Measurements from ENCODE around the gene NF2.

The NF2 gene

GRCh38 chr22:29739346-29739875 is 136.0 kb downstream of the NF2 start:
- Histone ChIP-seq H3K9me3 (ENCODE audit: control insufficient read depth, insufficient read depth, low read length) (no peaks in the 10 kb centered on the region), H3K4me3 (ENCODE audit: low read length) (no peak overlapping the region), H3K79me2 (ENCODE audit: control insufficient read depth, low read length) (no peaks in the 10 kb centered on the region), H4K20me1 (ENCODE audit: control insufficient read depth, insufficient read depth, low read depth, low read length) (no peaks in the 10 kb centered on the region), H3K27ac (ENCODE audit: low read depth, low read length) (no peak overlapping the region), H3K4me2 (ENCODE audit: low read length) (no peak overlapping the region), H3K36me3 (ENCODE audit: control insufficient read depth, low read length) (no peaks in the 10 kb centered on the region), H3K27me3 (ENCODE audit: control insufficient read depth, low read length) (no peaks in the 10 kb centered on the region), H3K4me1 (ENCODE audit: control insufficient read depth, low read length) (no peaks in the 10 kb centered on the region), H3F3A (ENCODE audit: control insufficient read depth, insufficient read depth) (no peaks in the 10 kb centered on the region), H3K9me2 (replicated peaks; ENCODE audit: control insufficient read depth, low read length) (no peaks in the 10 kb centered on the region)
- TF ChIP-seq EZH2phosphoT487 (IDR thresholded peaks at IDR 0.05; ENCODE audit: borderline replicate concordance, low read length), result no peak
- TF ChIP-seq CTCF (IDR thresholded peaks at IDR 0.05; ENCODE audit: low read depth, low read length, poor library complexity, severe bottlenecking), result no peak

GRCh38 chr22:29740216-29740615 is 136.8 kb downstream of the NF2 start:
- no peak for TF ChIP-seq EZH2phosphoT487 (IDR thresholded peaks at IDR 0.05; ENCODE audit: borderline replicate concordance, low read length)
- TF ChIP-seq CTCF (IDR thresholded peaks at IDR 0.05; ENCODE audit: low read depth, low read length, poor library complexity, severe bottlenecking), result no peak
- no peaks in the 10 kb centered on the region for H3F3A ChIP-seq (ENCODE audit: control insufficient read depth, insufficient read depth)
- H3K27me3 ChIP-seq (ENCODE audit: control insufficient read depth, low read length), result no peaks in the 10 kb centered on the region
- no peak overlapping the region for H3K4me3 ChIP-seq (ENCODE audit: low read length)
- no peaks in the 10 kb centered on the region for H3K4me1 ChIP-seq (ENCODE audit: control insufficient read depth, low read length)
- H3K9me3 ChIP-seq (ENCODE audit: control insufficient read depth, insufficient read depth, low read length), result no peaks in the 10 kb centered on the region
- no peaks in the 10 kb centered on the region for H3K36me3 ChIP-seq (ENCODE audit: control insufficient read depth, low read length)
- no peak overlapping the region for H3K4me2 ChIP-seq (ENCODE audit: low read length)
- no peak overlapping the region for H3K27ac ChIP-seq (ENCODE audit: low read depth, low read length)
- H3K9me2 ChIP-seq (replicated peaks; ENCODE audit: control insufficient read depth, low read length), result no peaks in the 10 kb centered on the region
- no peaks in the 10 kb centered on the region for H3K79me2 ChIP-seq (ENCODE audit: control insufficient read depth, low read length)
- H4K20me1 ChIP-seq (ENCODE audit: control insufficient read depth, insufficient read depth, low read depth, low read length), result no peaks in the 10 kb centered on the region

GRCh38 chr22:29741926-29742325 is 138.5 kb downstream of the NF2 start:
- Histone ChIP-seq H3K9me3 (ENCODE audit: control insufficient read depth, insufficient read depth, low read length) (no peaks in the 10 kb centered on the region), H3K36me3 (ENCODE audit: control insufficient read depth, low read length) (no peaks in the 10 kb centered on the region), H3K4me3 (ENCODE audit: low read length) (no peak overlapping the region), H3K79me2 (ENCODE audit: control insufficient read depth, low read length) (no peaks in the 10 kb centered on the region), H4K20me1 (ENCODE audit: control insufficient read depth, insufficient read depth, low read depth, low read length) (no peaks in the 10 kb centered on the region), H3K27me3 (ENCODE audit: control insufficient read depth, low read length) (no peaks in the 10 kb centered on the region), H3K4me1 (ENCODE audit: control insufficient read depth, low read length) (no peaks in the 10 kb centered on the region), H3K27ac (ENCODE audit: low read depth, low read length) (no peak overlapping the region), H3K4me2 (ENCODE audit: low read length) (no peak overlapping the region), H3F3A (ENCODE audit: control insufficient read depth, insufficient read depth) (no peaks in the 10 kb centered on the region), H3K9me2 (replicated peaks; ENCODE audit: control insufficient read depth, low read length) (no peaks in the 10 kb centered on the region)
- TF ChIP-seq CTCF (IDR thresholded peaks at IDR 0.05; ENCODE audit: low read depth, low read length, poor library complexity, severe bottlenecking) (no peak), EZH2phosphoT487 (IDR thresholded peaks at IDR 0.05; ENCODE audit: borderline replicate concordance, low read length) (no peak)
